Measurements from ENCODE around the gene NOL6.

The NOL6 gene

GRCh38 chr9:33450621-33451146, 23.0 kb downstream of the NOL6 start:
- H3K79me2 ChIP-seq (ENCODE audit: insufficient read depth, low read length), result no peaks in the 10 kb centered on the region
- no peaks in the 10 kb centered on the region for H3K9me2 ChIP-seq (replicated peaks; ENCODE audit: insufficient read depth, low read length)
- H3K27me3 ChIP-seq (ENCODE audit: low read length), result no peaks in the 10 kb centered on the region
- H2AFZ ChIP-seq (ENCODE audit: low read depth, low read length, severe bottlenecking), result no peak overlapping the region
- H3K9me3 ChIP-seq (ENCODE audit: insufficient read depth, low read length), result no peaks in the 10 kb centered on the region
- no peaks in the 10 kb centered on the region for H4K20me1 ChIP-seq (ENCODE audit: low read depth, low read length)
- H3K9ac ChIP-seq (ENCODE audit: low read length), result no peak overlapping the region
- no peak for TF ChIP-seq CTCF (IDR thresholded peaks at IDR 0.05; ENCODE audit: insufficient read depth, low read length, poor library complexity, severe bottlenecking)
- TF ChIP-seq EZH2phosphoT487 (conservative IDR thresholded peaks at IDR 0.05; ENCODE audit: low read length), result no peak
- H3F3A ChIP-seq (ENCODE audit: insufficient read depth), result no peaks in the 10 kb centered on the region
- no peaks in the 10 kb centered on the region for H3K36me3 ChIP-seq (ENCODE audit: low read length)
- no peak overlapping the region for H3K27ac ChIP-seq (ENCODE audit: low read depth, low read length)
- H3K4me2 ChIP-seq (ENCODE audit: low read depth, low read length, poor library complexity, severe bottlenecking), result no peak overlapping the region
- H3K4me3 ChIP-seq (ENCODE audit: insufficient read depth, low read length, poor library complexity, severe bottlenecking), result no peak overlapping the region

GRCh38 chr9:33449715-33450114, 24.0 kb downstream of the NOL6 start:
- Histone ChIP-seq H3K36me3 (ENCODE audit: low read length) (no peaks in the 10 kb centered on the region), H3K79me2 (ENCODE audit: insufficient read depth, low read length) (no peaks in the 10 kb centered on the region)

GRCh38 chr9:33447799-33448553, 25.7 kb downstream of the NOL6 start:
- H3K9me3 ChIP-seq (ENCODE audit: insufficient read depth, low read length), result no peaks in the 10 kb centered on the region
- no peaks in the 10 kb centered on the region for H3K79me2 ChIP-seq (ENCODE audit: insufficient read depth, low read length)
- H2AFZ ChIP-seq (ENCODE audit: low read depth, low read length, severe bottlenecking), result no peak overlapping the region
- no peaks in the 10 kb centered on the region for H3K9me2 ChIP-seq (replicated peaks; ENCODE audit: insufficient read depth, low read length)
- H4K20me1 ChIP-seq (ENCODE audit: low read depth, low read length), result no peaks in the 10 kb centered on the region
- no peaks in the 10 kb centered on the region for H3K36me3 ChIP-seq (ENCODE audit: low read length)
- no peak for TF ChIP-seq EZH2phosphoT487 (conservative IDR thresholded peaks at IDR 0.05; ENCODE audit: low read length)
- no peak for TF ChIP-seq CTCF (IDR thresholded peaks at IDR 0.05; ENCODE audit: insufficient read depth, low read length, poor library complexity, severe bottlenecking)
- no peaks in the 10 kb centered on the region for H3K27me3 ChIP-seq (ENCODE audit: low read length)
- H3K9ac ChIP-seq (ENCODE audit: low read length), result no peak overlapping the region
- no peak overlapping the region for H3K4me3 ChIP-seq (ENCODE audit: insufficient read depth, low read length, poor library complexity, severe bottlenecking)
- H3K27ac ChIP-seq (ENCODE audit: low read depth, low read length), result no peak overlapping the region
- no peaks in the 10 kb centered on the region for H3F3A ChIP-seq (ENCODE audit: insufficient read depth)
- H3K4me2 ChIP-seq (ENCODE audit: low read depth, low read length, poor library complexity, severe bottlenecking), result no peak overlapping the region

More at GRCh38 chr9:33449715-33450114, 24.0 kb downstream of the NOL6 start:
- Histone ChIP-seq H3K9me3 (ENCODE audit: insufficient read depth, low read length) (no peaks in the 10 kb centered on the region), H3K4me2 (ENCODE audit: low read depth, low read length, poor library complexity, severe bottlenecking) (no peak overlapping the region), H3K9ac (ENCODE audit: low read length) (no peak overlapping the region), H3K27me3 (ENCODE audit: low read length) (no peaks in the 10 kb centered on the region), H4K20me1 (ENCODE audit: low read depth, low read length) (no peaks in the 10 kb centered on the region), H2AFZ (ENCODE audit: low read depth, low read length, severe bottlenecking) (no peak overlapping the region), H3K27ac (ENCODE audit: low read depth, low read length) (no peak overlapping the region), H3K9me2 (replicated peaks; ENCODE audit: insufficient read depth, low read length) (no peaks in the 10 kb centered on the region), H3F3A (ENCODE audit: insufficient read depth) (no peaks in the 10 kb centered on the region), H3K4me3 (ENCODE audit: insufficient read depth, low read length, poor library complexity, severe bottlenecking) (no peak overlapping the region)
- TF ChIP-seq CTCF (IDR thresholded peaks at IDR 0.05; ENCODE audit: insufficient read depth, low read length, poor library complexity, severe bottlenecking) (no peak), EZH2phosphoT487 (conservative IDR thresholded peaks at IDR 0.05; ENCODE audit: low read length) (no peak)

Measured in SU-DHL-6 (cell line).